SIG-M5 treated with dmso at 0.1 percent for 504 hours (cell line): Measurements from ENCODE around the gene MMEL1.

Experiments used
- DNase-seq: peaks from one replicate; lab custom pipeline; 2025; ENCODE audit not compliant: unreplicated experiment; lab: John Stamatoyannopoulos, UW

The MMEL1 gene

DNA sequence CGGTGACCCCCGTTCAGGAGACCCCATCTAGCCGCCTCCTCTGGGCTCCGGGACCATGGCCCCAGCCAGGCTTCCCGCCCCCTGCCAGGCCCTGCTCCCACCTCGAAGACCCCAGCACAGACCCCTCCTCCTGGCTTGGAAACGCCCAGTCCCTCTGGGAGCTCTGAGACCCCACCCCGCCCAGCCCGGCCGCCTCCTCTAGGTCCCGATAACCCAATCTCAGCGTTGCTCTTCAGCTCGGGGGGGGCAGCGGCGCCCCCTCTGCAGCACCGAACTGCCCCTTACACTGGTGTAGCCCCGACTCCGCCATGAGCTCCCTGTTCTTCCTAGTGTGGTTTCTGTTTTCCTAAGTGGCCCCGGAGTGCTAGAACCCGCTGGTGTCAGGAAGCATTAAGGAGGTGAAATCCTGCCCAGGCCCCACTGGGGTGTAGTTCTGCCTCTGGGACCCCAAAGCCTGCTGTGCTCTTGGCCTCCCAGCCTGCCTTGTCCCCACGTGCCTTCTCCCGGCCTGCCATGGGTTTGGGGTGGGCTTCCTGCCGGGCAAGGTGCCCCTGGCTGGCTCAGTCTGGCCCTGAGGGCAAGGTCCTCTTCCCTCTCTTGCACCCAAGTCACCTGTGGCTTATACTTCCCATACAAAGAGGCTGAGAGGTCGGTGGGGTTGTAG lies 10.7 kb upstream of the MMEL1 start:
- DNase-seq: no peak

DNA sequence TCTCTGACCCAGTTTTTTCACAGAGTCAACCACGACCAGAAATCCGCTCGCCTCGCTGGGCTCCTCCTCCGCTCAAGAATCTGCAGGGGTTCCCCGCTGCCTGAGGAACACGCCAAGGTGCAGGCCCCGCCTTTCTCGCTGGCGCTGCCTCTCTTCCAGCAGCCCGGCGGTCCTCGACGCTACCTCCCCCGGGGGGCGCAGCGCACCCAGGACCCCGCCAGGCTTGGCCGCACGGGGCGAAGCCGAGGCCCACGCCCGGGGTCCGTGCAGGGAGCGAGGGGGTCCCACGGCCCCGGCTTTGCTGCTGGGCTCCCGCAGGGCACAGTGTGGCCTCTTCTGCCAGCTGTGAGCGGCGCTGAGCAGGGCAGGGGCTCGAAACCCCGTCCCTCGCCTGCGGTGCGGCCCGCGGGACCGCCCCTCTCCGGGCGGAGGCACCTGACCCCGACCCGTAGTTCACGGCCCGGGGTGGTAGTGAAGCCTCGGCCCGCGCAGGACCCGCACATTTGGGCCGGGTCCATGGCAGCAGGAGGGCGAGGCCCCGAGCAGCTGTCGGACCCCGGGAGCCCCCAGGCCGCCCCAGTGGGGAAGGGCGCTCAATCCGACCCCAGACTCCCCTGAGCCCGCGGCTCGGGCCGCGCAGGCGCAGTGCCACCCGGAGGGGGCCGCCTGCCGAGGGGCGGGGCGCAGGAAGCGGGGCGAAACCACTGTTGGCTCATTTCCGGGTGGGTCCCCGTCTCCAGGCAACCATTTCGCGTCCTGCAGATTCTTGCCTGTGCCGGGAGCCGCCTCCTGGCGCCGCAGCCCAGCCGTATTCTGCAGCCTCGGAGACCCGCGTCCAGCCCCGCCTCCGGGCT lies 10.0 kb upstream of the MMEL1 start:
- DNase-seq: peak; percentile 81

DNA sequence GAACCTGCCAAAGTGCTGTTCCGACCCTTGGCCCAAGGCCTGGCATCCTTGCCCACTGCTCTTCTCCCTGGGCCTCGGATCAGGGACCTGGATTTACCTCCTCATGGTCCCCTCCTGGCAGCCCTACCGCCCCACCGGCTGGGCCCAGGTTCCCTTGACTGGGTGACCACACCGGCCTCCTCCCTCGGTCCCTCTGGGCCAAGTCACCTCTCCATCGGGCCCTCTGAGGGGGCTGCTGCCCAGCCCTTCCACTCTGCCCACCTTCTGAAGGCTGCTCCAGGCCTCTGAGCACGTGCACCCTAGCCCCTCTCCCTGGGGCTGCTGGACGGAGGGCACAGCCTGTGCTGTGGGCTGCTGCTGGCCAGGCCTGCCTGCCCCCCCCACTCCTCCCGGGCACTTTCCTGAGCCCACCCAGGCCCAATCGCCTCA lies 9.3 kb upstream of the MMEL1 start:
- DNase-seq: no peak

DNA sequence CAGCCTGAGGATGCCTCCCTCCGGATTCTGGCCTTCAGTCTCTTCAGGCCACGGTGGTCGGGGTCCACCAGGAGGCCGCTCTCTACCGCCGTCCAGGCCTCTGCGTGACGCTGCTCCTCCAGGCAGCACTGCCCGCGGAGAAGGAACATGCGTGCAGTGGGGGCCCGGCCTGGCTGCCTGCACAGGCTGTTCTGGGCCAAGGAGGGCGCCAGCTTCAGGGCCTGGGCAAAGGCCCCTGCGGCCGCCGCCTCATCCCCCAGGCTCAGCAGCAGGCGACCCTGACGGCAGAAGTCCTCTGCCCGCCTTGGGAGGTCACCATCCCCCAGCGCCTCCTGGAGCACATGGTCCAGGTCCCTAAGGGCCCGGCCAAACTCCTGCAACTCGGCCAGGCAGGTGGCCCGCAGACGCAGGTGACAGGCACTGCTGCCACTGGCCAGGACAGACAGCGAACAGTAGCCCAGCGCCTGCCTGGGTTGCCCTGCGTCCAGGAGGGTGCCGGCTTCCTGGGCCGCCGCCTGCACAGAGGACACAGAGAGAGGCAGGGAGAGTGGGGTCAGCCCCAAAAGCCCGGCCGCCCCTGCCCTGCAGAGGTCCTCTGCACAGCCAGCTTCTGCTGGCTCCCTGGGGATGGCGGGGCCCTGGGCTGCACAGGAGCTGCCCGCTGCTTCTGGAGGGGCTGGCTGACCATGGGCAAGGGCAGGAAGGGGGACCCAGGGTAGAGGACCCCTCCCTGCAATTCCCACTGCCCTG lies 8.7 kb upstream of the MMEL1 start:
- DNase-seq: no peak

DNA sequence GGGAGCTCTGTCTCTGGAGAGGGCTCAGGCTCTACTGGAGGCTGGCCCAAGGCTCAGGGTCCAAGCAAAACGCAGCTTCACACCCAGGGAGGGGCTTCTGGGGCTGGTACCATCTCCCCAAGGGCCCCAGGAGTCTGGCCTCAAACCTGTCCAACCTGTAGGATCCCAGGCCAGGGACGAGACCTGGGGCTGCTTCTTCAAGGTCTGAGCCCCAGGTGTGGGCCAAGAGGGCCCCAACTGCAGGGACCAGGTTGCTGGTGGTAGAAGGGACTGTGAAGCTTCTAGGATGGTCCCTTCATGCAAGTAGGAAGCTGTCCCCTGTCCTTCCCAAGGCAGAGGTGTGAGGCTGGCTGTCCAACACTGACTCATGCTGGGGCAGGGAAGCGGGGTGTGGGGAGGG lies 7.8 kb upstream of the MMEL1 start:
- DNase-seq: no peak

DNA sequence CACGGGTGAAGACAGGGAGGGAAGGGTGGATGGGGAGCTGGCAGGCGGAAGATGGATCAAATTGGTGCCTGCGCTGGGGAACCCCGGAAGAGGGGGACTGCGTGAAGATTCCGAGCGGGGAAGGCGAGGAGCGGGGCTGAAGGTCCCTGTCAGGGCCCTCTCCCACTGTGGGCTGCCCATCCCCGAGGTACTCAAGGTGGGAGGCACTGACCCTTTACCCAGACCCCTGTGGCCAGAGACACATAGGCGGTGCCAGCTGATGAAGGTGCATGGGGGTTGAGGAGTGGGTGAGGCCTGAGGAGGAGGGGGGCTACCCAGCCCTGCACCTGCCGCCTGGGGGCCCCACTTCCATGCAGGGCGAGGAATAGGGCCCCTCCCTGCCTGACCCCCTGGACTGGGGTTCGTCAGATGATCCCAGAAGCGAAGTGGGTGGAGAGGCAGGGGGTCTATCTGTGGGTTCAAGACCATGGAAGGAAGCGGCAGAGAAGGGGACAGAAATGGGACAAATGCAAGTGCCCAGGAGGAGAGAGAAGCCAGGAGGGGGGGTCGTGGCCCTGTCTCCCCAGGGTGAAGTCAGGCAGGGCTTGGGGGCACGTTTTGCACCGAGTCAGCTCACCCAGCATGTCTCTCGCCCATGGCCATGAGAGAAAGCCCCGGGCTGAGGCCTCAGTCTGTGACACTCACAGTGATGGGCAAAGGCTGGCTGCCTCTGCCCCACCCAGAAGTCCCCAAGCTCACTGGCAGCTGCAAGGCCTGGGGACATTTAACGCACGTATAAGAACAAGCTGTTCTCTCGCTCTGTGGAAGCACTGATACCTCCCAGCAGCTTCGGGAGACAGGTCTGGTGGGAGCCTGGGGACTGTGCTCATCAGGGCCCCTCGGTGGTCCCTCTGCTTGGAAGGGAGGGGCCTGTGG lies 7.0 kb upstream of the MMEL1 start:
- DNase-seq: no peak

DNA sequence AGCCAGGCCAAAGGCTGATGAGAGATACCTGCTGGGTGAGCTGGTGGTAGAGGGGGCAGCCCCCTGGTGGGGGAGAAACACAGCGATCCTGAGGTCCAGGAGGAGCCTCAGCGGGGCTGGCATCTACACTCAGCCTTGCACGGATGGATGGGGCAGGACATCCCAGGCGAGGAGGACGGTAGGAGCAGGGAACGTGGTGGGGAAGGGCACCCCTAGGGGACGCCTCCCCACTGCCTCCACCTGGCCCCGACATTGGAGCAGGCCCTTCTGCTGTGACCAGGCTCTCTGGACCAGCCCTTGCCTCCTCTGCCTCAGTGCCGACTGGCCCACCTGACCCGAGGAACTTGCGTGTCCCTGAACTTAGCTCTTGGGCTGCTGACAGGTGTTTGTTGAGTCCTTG lies 6.4 kb upstream of the MMEL1 start:
- no peak for DNase-seq

DNA sequence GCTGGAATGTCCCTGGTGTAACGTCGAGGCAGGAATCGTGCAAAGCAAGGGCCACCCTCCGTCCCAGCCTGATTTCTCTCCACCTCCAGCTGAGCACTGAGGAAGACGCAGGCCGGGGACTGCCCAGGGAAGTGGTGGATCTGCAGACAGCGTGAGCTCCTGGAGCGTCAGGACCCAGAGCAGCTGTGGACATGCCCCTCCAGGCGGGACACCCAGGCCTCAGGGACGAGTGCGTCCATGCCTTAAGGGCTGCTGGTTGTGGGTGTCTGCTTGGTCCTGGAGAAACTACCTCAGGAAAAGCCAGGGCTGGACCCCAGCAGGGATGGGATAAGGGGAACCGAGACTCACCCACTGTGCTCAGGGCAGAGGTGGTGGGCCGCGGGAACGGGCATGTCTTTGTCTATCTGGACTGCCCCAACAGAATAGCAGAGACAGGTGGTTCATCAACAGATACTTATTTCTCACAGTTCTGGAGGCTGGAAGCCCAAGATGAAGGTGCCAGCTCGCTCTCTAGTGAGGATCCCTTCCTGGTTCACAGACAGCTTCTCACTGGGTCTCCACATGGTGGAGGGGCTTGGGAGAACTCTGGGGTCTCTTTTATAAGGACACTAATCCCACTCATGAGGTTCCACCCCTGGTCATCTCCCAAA lies 5.8 kb upstream of the MMEL1 start:
- no peak for DNase-seq

DNA sequence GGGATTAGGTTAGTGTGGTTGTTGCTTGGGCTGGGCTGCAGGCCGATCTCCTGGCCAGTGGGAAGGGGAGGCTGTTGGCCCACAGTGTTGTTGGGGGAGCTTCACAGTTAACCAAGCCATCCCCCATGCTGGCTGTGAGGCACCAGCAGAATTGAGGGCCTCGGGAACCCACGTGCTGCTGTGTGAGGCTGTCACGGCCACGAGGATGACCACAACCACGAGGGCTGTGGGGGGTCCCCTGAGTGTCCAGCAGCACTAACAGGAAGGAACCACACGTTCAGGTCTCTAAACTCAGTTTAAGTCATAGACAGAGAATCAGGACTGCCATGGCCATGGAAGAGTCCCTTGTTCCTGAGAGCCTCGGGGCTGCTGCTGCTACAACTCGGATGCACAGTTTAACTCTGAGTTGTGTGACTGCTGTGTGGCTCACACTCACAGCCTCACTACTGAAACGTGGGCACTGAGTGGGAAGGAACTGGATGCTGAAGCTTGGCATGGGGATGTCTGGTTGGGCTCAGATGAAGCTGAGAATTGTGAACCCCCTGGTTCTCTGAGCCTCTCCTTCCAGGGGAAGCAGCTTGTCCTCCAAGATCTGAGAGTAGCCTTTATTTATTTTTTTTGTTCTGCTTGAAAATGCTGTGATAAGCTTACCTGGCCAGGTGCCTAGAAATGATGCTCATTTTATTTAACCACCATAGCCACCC lies 4.8 kb upstream of the MMEL1 start:
- DNase-seq: no peak

DNA sequence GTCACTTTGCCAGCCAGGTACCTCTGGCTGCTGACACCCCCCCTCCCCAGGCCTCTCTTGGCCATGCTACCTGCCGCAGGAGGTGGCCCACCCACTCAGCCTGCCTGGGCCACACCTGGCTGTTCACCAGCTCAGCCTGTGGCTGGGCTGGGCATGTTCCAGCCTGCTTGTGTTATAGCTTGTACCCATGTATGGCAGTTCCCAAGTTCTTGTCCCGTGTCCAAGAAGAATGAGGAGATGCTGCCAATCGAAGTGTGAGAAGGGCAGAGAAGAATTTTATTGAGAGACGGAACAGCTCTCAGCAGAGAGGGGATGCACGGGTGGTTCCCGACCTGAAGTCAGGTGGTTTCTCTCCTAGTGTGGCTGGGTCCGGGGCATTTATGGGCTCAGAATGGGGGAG lies 3.9 kb upstream of the MMEL1 start:
- DNase-seq: no peak

DNA sequence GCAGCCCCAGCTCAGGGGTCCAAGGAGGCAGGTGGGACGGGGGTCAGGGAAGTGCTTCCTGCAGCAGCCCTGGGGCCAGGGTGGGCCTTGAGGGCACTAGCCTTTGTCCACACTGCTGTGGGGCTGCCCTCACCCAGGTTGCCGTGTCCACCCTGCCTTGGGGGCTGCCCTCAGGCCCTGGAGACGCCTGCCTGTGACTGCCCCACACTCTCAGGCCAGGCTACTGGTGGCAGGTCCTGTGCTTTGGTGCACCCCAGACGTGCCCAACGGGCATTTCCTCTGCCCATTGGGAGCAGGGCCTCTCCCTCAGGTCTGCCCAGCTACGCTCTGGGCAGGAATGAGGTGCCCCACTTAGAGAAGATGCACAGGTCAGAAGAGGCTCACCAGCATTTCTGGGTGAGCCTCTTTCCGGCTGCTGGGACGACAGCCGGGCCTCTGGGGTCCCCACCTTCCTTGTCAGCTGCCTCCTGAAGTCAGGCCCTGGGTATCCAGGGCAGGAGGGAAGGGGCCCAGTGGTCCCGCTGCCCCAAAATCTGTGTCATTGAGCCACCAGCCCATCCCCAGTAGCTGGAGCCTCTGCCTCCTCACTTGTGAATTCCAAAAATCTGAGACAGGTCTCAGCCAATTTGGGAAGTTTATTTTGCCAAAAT lies 2.7 kb upstream of the MMEL1 start:
- no peak for DNase-seq

DNA sequence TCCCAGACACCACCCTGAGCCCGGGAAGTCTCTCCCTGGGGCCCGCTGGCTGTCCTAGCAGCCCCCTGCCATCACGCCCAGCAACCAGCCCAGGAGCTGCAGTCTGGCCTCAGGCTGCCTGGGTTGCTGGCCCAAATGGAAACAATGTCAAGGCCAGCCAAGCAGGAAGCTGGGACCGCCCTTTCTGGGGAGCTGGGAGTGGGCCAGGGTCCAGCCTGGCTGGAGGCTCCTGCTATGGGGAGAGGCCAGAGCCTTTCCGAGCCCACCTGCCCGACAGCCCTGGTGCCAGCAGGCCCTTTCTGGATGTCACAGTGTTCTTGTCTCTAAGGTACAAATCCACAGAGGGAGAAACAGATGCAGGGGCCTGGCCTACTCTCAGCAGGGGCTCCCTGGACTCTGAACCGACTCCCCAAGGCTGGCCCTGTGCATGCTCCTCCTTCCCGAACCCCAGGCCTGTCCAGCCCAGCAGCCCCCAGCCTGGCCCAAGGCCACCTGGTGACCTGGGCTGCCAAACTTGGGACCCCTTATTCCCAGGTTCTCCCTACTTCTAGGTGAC lies 1.2 kb upstream of the MMEL1 start:
- no peak for DNase-seq

DNA sequence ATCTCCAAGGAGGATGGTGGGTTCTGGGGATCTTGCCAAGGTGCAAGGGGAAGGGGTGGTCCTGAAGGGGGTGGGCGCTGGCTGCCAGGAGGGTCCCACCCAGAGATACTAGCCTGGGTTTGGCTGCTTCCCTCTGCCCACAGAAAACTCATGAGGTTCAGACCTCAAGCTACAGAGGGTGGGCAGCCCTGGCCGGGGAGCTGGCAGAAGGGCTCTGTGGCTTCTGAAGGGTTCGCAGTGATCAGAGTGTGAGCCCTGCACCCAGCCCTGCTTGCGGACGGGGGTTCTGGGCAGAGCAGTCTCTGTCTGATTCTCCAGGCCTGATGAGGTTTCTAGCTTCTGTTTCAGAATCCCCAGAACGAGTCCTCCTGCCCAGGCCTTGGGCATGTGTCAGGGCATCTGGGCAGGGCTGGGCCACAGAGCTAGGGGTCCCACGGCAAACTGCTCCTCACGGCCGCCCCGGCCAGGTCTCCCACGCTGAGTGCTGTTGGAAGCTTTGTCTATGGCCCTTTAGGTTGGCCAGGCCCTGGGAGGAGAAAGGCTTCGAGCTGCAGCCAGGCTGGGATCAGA lies 635 bp upstream of the MMEL1 start:
- no peak for DNase-seq

DNA sequence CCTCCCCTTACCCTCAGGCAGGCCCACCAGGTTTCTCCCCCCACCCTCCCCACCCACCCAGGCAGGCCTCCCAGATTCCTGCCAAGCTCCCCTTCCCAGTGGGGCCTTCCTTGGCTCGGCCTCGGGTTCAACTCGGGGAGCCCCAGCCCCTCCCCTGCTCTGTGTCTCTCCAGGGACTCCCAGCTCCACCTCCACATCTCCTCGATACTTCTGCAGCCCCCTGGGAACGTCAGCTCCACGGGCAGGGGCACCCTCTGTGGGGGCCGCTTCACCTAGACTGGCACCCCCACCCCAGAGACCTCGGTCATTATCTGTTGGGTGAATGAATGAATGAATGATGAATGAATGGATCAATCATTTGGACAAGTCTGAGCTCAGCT lies 775 bp downstream of the MMEL1 start:
- DNase-seq: no peak

DNA sequence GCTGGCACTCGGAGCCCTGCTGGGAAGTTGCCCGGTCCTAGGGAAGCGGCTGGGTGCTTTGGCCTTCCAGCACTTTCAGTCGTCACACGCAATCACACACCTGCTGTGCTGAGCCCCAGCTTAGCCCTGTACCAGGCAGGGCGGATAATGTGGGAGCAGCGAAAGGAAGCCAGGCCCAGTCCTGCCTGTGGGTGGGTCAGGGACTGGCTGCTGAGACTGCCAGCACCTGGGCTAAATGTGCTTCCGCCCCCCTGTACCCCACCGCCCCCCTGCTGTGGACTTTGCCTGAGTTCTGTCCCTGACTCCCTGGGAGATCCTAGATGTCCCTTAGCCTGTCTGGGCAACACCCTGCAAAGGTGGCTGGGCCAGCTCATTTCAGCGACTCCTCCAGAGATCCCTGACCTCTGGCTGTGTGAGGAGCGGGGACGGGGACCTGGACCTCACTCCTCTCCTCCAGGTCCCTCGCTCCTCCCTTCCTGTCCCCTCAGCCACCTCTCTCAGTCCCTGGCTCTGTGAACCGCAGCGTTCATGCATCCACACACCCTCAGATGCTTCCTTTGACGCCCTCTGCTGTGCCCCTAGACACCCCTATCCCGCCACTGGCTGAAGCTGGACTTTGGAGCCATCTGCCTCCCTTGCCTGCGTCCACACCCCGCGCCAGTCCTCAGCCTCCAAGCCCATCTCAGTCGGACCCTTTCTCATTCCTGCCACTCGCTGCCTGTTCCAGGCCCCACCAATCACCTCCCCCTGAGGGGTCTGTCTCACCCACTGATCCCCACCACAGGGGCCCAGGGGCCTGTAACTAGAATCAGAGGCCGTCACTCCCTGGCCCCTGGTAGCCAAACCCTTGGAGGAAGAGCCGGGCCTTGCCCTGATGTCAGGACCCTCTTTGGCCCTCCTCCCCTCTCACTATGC lies 1.4 kb downstream of the MMEL1 start:
- no peak for DNase-seq

DNA sequence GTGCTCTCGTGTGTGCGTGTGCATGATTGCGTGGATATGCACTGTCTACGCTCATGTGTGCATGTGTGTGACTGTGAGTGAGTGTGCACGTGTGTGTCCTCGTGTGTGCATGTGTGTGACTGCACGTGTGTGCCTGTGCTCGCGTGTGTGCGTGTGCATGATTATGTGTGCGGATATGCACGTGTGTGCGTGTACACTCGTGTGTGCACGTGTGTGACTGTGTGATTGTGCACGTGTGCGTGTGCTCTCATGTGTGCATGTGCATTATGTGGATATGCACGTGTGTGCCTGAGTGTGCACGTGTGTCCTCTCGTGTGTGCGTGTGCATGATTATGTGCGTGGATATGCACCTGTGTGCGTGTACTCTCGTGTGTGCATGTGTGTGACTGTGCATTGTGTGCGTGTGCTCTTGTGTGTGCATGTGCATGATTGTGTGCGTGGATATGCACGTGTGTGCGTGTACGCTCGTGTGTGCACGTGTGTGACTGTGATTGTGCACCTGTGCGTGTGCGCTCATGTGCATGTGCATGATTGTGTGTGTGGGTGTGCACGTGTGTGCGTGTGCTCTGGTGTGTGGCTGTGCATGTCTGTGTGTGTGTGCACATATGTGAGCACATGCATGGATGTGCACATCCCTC lies 2.2 kb downstream of the MMEL1 start:
- DNase-seq: no peak
